NCI-H2171 (cell line): Measurements from ENCODE around the gene MRPL32.
"Not testable (repeated sequence)": the region's sequence is repeated elsewhere in the genome, so short reads cannot be mapped to it uniquely, and the experiment has no call there.

Experiments
- DNase-seq: peaks from one replicate; lab custom pipeline; 2025; lab: John Stamatoyannopoulos, UW

Gene MRPL32

DNA sequence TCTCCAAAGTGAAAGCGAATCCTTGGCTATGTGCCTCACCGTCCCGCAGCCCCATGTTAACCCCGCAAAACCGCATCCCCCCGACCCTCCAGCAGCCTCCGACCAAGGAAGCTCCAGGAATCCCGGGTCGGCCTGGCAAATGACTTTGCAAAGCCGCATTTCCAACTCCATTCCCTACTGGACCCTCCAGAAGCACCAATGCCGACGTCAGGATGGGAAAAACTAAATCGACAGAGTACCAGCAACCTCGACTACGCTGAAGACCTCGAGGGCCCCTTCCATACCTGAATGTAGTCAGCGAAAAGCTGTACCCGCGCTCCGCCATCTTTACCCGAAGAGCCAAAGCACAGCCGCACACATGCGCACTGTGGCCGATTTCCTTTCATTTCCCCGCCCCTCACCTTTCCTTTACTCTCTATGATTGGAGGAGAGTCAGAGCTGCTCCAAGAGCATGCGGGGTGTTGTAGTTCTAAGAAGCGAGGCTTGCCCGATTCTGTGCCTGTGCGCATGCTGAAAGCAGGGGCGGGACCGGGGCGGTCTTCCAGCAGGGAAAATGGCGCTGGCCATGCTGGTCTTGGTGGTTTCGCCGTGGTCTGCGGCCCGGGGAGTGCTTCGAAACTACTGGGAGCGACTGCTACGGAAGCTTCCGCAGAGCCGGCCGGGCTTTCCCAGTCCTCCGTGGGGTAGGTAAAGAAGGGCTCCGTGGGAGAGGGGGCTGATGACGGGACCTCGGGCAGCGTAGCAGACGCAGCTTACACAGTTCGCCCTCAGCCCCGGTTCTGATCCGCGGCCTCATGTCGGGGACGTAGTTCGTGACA is at the start of gene MRPL32, which contains the start of gene PSMA2:
Gene MRPL32, plus strand, starts transcription at position 543 of the 818 bp plus-strand sequence. Its CDS starts 11 bp downstream, at position 554.
Gene PSMA2, minus strand, starts transcription at position 341 of the 818 bp plus-strand sequence. Its CDS starts 16 bp downstream, at position 325.
- DNase-seq, result peak; percentile 95

DNA sequence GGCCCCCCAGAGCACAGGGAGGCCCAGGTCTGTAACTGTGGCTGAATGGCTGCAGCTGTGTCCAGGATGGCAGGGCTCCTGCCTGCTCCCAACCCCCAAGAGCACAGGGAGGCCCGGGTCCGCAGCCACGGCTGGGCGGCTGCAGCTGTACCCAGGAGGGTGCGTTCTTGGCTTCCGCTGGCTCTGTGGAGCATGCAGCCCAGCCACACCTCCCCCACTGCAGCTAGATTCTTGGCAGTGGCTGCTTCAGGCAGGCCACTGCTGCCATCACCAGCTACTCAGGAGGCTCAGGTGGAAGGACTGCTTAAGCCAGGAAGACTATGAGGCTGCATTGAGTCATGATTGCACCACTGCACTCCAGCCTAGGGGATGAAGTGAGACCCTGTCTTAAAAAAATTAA is 48.2 kb upstream of the MRPL32 start:
- DNase-seq, result no peak

DNA sequence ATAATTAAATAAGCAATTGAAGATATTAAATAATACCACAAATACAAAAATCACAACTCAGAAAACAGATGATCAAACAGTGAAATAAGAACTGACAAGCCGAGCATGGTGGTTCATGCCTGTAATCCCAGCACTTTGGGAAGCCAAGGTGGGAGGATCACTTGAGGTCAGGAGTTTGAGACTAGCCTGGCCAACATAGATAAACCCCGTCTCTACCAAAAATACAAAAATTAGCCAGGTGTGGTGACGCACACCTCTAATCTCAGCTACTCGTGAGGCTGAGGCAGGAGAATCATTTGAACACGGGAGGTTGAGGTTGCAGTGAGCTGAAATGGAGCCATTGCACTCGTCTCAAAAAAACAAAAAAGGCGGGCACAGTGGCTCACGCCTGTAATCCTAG is 47.0 kb upstream of the MRPL32 start:
- DNase-seq, result not testable (repeated sequence)

DNA sequence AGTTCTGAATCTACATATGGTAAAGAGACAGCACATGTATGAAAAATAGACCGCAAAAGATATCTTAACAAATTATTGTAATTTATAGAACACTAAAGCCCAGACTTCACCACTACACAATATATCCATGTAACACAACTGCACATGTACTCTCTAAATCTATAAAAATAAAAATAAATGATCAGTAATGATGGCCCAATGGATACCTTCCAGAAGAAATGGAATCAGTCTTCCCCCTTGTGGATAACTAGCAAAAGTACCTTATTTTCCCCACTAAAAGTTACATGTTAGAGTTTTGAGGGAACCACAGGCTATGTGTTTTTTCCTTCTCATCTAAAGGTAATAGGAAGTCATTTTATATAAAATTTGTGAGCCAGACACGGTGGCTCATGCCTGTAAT is 46.0 kb upstream of the MRPL32 start:
- DNase-seq, result no peak

DNA sequence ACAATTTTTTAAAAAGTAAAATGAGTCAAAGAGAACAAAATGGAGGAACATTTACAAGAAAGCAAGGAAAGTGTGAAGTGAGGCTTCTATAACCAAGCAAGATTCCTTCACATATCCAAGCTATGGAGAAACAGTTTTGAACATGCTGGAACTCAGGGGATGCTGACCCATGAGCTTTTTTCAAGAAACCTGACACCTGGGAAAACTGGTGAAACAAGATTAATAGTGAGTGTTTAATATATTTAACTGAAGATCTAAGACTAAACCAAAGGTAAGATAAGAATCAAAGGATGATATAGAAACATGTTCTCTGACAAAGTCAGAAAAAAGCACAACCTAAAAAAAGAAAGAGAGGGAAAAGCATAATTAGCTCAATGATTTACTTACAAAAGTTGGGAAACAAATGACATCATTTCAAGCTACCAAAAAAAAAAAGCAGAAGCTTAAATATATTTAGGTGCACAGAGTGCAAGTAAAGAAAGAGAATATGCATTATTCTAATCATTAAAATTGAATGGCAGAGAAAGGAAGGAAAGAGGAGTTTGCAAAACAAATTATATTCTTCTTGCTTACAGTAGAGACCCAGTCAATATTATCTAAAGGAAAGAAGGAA is 45.2 kb upstream of the MRPL32 start:
- DNase-seq, result no peak

DNA sequence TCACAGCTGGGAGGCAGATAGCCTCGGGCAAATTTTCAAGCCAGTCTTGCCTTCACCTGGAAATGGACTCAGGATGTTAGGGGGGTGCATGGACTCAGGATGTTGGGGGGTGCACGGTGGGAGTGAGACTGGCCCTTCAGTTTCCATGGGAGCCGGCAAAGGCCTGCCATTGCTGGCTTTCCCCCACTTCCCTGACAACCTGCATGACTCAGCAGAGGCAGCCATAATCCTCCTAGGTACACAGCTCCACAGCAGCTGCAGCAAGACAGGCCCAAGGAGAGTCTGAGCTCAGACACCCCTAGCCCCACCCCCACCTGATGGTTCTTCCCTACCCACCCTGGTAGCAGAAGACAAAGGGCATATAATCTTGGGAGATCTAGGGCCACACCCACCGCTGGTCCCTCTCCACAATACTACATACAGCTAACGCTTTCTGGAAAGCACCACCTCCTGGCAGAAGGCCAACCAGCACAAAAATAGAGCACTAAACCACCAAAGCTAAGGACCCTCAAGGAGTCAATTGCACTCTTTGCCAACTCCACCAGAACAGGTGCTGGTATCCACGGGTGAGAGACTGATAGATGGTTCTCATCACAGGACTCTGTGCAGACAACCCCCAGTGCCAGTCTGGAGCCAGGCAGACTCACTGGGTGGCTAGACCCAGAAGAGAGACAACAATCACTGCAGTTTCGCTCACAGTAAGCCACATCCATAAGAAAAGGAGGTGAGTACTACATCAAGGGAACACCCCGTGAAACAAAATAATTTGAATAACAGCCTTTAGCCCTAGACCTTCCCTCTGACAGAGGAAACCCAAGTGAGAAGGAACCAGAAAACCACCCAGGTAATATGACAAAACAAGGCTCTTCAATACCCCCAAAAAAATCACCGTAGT is 38.6 kb upstream of the MRPL32 start:
- DNase-seq, result no peak

DNA sequence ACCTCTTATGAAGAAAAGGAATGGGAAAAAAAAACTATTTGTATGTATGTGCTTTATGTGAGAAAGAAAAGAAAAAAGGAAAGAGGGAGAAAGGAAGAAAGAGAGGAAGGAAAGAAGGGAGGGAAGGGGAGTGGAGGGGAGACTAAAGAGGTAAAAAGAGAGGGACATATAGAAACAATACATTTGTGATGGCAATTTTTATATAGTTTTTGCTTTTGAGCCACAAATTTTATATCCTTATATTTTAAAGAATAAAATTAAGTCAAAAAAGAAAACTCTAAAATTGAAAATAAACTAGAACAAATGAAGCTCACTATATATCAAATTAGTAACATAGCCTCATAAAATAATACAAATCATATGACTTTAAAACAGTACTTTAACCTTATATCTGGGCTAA is 31.3 kb upstream of the MRPL32 start:
- DNase-seq, result no peak

DNA sequence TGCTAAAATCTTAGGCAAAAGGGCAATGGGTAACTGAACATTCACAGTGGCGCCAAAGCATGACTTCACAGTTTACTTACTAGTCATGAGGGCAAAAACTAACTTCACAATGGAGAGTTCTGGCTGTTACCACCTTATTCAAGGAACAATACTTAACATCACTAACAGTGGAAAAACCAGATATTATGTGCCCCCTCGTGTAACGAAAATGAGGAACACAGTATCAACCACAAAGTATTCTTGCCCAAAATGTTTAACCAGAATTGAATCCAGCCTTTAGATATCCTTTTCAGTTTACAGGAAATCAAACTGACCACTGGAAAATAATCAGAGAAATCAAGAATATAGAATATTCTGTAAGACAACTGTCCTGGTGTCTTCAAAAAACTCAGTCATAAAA is 29.8 kb upstream of the MRPL32 start:
- DNase-seq, result no peak

DNA sequence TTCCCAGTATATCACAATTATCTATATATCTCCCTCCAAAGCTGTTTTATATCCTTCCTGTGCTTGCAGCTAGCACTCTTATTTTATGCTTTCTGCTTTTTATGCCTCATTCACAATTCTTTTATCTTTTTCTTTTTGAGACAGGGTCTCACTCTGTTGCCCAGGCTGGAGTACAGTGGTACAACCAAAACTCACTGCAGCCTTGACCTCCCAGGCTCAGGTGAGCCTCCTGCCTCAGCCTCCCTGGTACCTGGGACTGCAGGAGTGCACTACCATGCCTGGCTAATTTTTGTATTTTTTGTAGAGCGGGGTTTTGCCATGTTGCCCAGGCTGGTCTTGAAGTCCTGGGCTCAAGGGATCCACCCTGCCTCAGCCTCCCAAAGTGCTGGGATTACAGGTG is 26.0 kb upstream of the MRPL32 start:
- DNase-seq, result no peak

DNA sequence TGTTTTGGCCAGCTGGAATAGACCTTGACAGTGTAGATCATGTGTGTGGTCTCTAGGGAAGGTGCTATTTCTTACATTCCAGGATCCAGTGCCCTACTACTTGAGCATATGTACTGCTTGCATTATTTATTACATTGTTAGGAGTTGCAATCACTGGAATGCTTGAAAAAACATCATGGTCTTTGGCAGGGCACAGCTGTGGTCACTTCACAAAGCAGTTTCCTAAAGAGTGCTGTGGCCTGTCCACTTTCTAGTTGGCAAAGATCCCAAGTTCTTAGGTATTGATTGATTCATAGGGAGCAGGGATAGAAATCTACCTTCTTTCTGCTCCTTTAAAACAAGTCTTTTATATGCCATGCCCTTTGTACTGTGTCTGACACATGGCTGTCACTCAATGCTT is 24.9 kb upstream of the MRPL32 start:
- DNase-seq, result no peak

DNA sequence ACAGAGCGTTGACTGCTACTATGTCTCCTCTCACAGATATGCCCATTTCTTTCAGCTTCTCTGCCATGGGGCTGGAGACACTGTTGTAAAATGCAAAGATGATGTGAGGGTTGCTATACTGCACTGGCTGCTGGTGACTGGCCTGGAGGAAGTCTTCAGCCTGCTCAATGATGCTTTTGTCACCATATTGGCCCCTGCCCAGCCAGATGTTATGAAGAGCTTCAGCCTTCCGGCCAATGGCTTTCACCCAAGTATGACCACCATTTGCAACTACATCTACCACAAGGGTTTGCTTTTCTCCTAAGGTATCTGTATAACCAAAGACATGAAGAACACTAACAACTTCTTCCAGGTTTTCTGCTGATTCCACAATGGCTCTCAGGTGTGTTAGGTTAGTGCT is 21.9 kb upstream of the MRPL32 start:
- DNase-seq, result no peak

DNA sequence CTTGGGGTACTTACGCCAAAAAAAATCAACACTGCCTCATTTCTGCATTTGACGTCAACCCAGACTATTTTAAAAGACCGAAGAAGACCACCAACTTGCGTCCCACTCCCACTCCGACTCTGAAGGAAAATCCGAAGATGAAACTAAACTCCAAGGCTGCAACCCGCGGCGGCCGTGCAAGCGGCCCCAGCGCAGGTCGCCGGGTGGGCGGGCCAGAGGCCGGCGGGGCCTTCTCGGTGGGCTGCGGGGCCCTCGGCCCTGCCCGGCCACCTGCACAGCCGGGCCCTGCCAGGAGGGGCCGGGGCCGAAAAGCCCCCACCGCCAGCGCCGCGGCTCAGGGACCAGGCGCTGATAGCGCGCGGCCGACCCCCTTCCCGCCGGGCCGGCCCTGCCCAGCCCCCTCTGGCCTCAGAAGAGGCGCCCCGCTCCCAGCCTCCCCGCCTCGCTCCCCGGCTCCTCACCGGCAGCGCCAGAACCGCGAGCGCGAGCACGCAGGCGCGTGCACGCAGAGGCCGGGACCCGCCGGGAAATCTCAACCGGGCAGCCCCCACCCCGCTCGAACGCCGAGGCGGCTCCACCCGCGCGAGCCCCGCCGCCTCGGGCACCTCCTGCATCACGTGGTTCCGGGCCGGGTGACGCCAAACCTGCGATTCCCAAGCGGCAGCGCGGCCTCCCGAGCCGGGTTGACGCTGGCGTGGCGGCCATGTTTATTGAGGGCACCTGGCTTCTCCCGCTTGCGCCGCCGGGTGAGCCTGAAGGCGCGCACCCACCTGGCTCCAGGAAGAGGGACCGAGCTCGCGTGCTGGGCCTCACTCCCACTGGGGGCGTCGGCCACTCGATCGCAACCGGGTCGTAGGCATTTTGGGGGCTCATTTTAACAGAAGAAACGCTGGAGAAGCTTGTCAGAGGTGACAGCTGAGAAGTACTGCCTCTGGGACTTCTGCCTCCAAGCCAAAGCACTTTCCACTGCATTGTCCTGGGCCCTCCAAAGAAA is 20.4 kb upstream of the MRPL32 start, which contains the start of gene C7orf25:
Gene C7orf25, minus strand, starts transcription at position 617 of the 994 bp plus-strand sequence. CDS start 1,170 bp downstream, outside the sequence.
- peak; percentile 96 for DNase-seq

DNA sequence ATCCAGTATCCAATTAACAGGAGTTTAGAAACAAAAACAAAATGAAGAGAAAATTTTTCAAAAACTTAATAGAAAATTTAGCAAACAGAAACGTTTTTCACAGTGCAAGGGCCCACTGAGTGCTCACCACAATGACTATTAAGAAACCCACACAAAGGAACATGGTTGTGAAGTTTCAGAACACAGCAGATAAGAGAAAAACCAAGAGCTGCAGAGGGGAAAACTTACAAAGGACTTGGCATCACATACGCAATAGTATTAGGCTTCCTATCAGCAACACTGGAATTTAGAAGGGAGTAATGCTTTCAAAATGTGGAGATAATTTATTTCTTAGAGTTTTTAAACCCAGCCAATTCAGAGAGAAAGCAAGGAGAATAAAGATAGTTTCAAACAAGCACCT is 18.6 kb upstream of the MRPL32 start:
- no peak for DNase-seq

DNA sequence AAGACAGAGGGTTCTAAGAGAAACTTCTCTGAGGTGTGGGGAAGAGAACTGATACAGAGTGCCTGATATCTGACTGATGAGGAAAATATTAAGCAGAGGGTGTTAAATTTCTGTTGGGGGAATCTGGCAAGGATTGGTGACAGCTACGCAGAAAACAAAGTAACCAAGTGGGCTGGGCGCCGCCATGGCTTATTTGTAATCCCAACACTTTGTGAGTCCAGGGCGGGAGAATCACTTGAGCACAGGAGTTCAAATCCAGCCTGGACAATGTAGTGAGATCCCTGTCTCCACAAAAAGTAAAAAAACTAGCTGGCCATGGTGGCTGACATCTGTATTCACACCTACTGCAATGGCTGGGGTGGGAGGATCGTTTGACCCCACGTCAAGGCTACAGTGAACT is 18.2 kb upstream of the MRPL32 start:
- DNase-seq, result no peak

DNA sequence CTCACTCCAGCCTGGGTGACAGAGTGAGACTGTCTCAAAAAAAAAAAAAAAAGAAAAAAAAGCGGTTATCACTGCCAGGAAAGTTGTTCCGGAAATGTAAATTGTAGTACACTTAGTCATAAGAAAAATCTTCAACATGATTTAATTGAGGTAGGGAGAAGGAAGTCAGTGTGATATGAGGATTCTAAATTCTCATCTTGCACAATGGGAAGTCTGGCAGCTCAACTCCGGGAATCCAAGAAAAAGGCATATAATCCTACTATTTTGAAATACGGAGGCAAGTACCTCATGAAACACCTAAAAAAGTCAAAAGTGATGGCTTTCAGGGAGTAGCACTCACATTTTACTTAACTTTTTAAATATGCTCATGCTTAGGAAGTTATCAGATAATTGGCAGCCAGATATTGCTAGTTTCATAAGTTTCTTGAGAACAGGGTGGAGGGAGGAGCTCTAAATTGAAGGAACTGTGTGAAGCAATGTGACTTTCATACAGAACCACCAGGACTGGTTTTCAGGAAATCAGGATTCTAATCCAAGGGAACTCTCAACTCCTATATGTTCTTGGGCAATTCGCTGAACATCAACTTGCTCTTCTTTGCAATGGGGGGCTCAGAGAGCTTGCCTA is 17.6 kb upstream of the MRPL32 start:
- DNase-seq, result no peak

DNA sequence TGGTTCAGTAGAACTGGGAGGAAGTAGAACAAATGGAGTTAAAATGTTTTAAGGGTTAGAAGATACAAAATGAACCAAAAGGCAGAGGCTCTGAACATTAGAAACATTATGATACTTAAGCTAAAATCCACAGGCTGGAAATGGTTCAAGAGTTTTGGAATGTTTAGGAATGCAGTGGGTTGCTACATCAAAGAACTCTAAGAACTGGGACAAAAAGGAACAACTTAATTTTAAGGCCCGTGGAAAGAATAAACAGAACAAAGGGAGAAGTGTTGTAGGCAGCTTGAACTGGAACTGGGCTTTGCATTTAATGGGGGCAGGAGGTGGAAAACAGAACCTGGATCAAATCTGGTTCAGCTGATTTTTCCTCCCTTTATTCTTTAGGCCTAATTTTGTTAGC is 16.8 kb upstream of the MRPL32 start:
- no peak for DNase-seq

DNA sequence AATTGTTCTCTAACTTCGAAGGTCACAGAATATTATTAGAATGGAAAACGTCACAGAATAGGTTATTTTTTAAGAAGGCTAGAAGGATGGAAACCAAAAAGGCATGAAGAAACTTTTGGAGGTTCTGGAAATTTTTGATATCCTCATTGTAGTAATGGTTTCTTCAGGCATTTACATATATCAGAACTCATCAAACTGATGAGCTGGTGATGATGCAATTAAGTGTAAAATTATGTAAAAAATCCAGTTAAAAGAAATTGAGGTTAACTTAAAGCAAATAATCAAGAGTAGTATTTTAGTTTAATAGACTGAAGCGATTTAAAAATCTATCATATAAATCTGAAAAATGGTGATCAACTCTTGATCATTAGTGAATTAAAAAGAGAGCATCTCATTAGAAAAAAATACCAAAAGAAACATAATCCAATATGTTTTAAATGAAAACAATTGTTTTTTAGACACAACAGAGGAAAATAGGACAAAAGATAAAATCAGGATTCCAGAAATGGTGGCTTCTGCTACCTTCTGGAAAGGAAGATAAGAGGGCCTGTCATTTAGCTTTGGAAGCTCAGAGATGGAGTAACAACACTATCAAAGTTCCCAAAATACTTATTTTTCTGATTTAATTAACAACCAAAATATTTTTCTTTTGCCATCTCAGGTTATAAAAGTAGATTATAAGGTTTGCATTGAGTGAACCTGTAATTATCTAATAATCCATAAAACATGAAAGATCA is 10.0 kb upstream of the MRPL32 start:
- DNase-seq, result no peak

DNA sequence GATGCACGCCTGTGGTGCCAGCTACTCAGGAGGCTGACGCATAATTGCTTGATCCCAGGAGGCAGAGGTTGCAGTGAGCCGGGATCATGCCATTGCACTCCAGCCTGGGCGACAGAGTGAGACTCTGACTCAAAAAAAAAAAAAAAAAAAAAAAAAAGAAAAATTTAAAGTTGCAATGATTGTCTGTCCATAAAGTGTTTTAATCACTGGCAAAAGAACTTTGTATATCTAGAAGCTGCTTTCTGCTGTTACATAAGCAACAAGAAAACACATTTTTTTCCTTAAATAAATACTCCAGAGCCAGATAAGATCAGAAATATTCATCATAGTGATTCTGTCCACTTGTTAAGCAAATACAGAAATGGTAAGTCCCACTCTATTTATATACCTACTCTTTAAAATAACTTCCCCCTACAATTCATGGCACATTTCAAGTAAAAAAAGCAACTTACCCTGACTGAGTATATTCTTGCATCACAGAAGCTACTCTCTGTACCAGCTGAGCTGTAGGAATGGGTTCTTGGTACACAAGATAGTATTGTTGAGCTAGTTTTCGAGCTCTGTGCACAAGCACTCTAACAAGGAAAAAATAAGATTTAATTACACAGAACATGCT is 7.8 kb upstream of the MRPL32 start:
- no peak for DNase-seq

DNA sequence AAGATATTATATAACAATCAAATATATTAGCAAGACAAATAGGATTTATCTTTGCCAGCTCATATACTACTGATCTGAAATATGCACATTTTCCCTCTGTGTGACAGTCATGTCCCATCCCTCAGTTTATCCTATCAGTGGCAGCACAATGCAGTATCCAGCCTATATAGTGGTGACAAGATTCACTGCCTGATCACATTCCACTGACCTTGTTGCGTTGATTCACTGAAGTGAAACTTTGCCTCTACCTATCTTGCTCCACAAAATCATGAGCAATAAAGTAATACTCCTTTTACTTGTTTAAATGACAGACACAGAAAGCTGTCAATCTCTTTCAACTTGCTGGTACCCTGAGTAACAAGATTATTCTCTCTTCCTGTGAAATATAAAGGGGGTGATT is 6.5 kb upstream of the MRPL32 start:
- DNase-seq, result no peak

DNA sequence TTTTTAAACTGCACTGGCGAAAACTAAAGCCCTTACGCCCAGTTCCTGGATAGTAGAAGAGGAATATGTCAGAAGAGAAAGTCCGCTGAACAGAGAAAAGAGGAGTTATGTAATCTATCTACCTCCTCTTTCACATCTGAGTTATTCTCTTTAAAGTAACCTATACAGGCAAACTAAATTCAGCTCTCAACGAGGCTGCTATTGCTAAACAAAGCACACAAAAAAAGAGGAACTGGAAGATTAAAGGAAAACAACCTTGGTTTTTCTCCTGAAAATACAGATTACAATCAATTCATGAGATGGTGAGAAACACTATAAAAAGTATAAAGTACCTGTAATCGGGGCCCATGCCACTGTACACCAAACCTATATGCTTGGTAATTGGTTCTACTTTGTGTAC is 6.0 kb upstream of the MRPL32 start:
- no peak for DNase-seq
